ENCODE results near the gene NHEJ1. TPM values are rescaled to one million over a fixed set of nuclear protein-coding genes. Genes with fewer than 3 reads are reported as not detected.

Gene NHEJ1
- polyA plus RNA-seq, 1 of the 3 experiments (the other 2 are of a cell fraction) = 16.3 TPM

GRCh38 chr2:219165058-219165911 lies 4.7 kb upstream of the NHEJ1 start:
- no peak for DNase-seq
- no peaks in the 10 kb centered on the region for H3K79me2 ChIP-seq (ENCODE audit: insufficient read depth)
- H3K9me3 ChIP-seq = no peaks in the 10 kb centered on the region
- H3K27me3 ChIP-seq (ENCODE audit: insufficient read depth) = no peaks in the 10 kb centered on the region
- no peaks in the 10 kb centered on the region for H3F3A ChIP-seq (replicated peaks; ENCODE audit: insufficient read depth)
- peaks cover 0 to 6% of the 10 kb centered on the region in 2 experiments; a peak in 1 of 4 replicates for H3K4me1 ChIP-seq (ENCODE audit: control insufficient read depth in 1 of 2, insufficient read depth in 2 of 2, low read depth in 1 of 2, low read length in 1 of 2)
- H3K9ac ChIP-seq = no peak overlapping the region
- H3K4me2 ChIP-seq = no peak overlapping the region
- no peaks in the 10 kb centered on the region for H4K20me1 ChIP-seq (ENCODE audit: insufficient read depth)
- no peak overlapping the region for H2AFZ ChIP-seq (ENCODE audit: low read depth)
- H3K9me2 ChIP-seq = no peaks in the 10 kb centered on the region
- ChIA-PET CTCF (interaction anchor here (0.9 to 1.9 kb wide), 5 partner anchors 11 to 136 kb away, joined by 3 to 11 read pairs (median 5); partner anchors contain the start of gene CNPPD1), POLR2A (interaction anchor here (1.0 kb wide), 1 partner anchor 11 kb away, joined by 5 read pairs; no protein-coding TSS in a partner anchor)
- H3K36me3 ChIP-seq (replicated peaks in 1 of 2; ENCODE audit: control insufficient read depth in 1 of 2, insufficient read depth in 2 of 2, low read length in 1 of 2) = no peaks in the 10 kb centered on the region
- WGBS (ENCODE audit: low lambda C conversion rate) = 74% methylated on average over 7 of the region's 10 CpGs
- H3K27ac ChIP-seq (ENCODE audit: low read depth in 2 of 2, low read length in 1 of 2) = no peak overlapping the region
- no peak overlapping the region for H3K4me3 ChIP-seq (ENCODE audit: low read depth in 2 of 2, low read length in 1 of 2)
- TF ChIP-seq CHD2 (IDR thresholded peaks at IDR 0.05; ENCODE audit: low read length, partially characterized antibody) = no peak
- no peak for TF ChIP-seq RFX5 (IDR thresholded peaks at IDR 0.05; ENCODE audit: low read length)
- TF ChIP-seq, protein P1, sequence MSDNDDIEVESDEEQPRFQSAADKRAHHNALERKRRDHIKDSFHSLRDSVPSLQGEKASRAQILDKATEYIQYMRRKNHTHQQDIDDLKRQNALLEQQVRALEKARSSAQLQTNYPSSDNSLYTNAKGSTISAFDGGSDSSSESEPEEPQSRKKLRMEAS (IDR thresholded peaks at IDR 0.05; ENCODE audit: low read depth) = no peak
- no peak for TF ChIP-seq TAF1 (IDR thresholded peaks at IDR 0.05; ENCODE audit: borderline replicate concordance, low read depth, low read length)
- TF ChIP-seq MEF2A (IDR thresholded peaks at IDR 0.05; ENCODE audit: borderline replicate concordance, low read depth) = no peak
- TF ChIP-seq GABPA (IDR thresholded peaks at IDR 0.05; ENCODE audit: low read depth) = no peak
- TF ChIP-seq TEAD4 (IDR thresholded peaks at IDR 0.05; ENCODE audit: borderline replicate concordance, insufficient read depth) = no peak
- TF ChIP-seq SMC3 (IDR thresholded peaks at IDR 0.05; ENCODE audit: low read depth, low read length) = no peak
- TF ChIP-seq, protein P2, sequence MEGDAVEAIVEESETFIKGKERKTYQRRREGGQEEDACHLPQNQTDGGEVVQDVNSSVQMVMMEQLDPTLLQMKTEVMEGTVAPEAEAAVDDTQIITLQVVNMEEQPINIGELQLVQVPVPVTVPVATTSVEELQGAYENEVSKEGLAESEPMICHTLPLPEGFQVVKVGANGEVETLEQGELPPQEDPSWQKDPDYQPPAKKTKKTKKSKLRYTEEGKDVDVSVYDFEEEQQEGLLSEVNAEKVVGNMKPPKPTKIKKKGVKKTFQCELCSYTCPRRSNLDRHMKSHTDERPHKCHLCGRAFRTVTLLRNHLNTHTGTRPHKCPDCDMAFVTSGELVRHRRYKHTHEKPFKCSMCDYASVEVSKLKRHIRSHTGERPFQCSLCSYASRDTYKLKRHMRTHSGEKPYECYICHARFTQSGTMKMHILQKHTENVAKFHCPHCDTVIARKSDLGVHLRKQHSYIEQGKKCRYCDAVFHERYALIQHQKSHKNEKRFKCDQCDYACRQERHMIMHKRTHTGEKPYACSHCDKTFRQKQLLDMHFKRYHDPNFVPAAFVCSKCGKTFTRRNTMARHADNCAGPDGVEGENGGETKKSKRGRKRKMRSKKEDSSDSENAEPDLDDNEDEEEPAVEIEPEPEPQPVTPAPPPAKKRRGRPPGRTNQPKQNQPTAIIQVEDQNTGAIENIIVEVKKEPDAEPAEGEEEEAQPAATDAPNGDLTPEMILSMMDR (IDR thresholded peaks at IDR 0.05) = no peak
- no peak for TF ChIP-seq EZH2phosphoT487 (IDR thresholded peaks at IDR 0.05; ENCODE audit: borderline replicate concordance, low read depth)
- TF ChIP-seq JUND (IDR thresholded peaks at IDR 0.05) = no peak
- TF ChIP-seq FOXJ3 (CRISPR knock-in tag; IDR thresholded peaks at IDR 0.05) = no peak
- no peak for TF ChIP-seq POLR2AphosphoS5 (IDR thresholded peaks at IDR 0.05; ENCODE audit: low read depth, low read length)
- no peak for TF ChIP-seq SIN3A (IDR thresholded peaks at IDR 0.05; ENCODE audit: borderline replicate concordance, low read depth, low read length)
- TF ChIP-seq, protein P3, sequence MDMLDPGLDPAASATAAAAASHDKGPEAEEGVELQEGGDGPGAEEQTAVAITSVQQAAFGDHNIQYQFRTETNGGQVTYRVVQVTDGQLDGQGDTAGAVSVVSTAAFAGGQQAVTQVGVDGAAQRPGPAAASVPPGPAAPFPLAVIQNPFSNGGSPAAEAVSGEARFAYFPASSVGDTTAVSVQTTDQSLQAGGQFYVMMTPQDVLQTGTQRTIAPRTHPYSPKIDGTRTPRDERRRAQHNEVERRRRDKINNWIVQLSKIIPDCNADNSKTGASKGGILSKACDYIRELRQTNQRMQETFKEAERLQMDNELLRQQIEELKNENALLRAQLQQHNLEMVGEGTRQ (IDR thresholded peaks at IDR 0.05; ENCODE audit: borderline replicate concordance, low read depth, low read length) = no peak
